A673 (cell line): ENCODE measurements around the gene VAPB. TPM values are rescaled to one million over a fixed set of nuclear protein-coding genes. Genes with fewer than 3 reads are reported as not detected.

Source experiments
- BruUV-seq: library from RNA; stranded (reverse); fragments of 400-500 nt; replicated peaks from 2 replicates; lab custom pipeline; 2021; lab: Mats Ljungman, UMichigan
- CTCF ChIA-PET: fragments of 300-600 bp; sonication (Branson Sonifier 250); formaldehyde crosslinking; loops from one replicate; lab custom pipeline; 2022; ENCODE audit warnings: antibody characterized with exemption; lab: Charles Lee
- POLR2A ChIA-PET: fragments of 300-600 bp; sonication (Branson Sonifier 250); formaldehyde crosslinking; loops from one replicate; lab custom pipeline; 2022; ENCODE audit warnings: antibody characterized with exemption; ENCODE audit not compliant: low non-redundant PET; lab: Charles Lee
- DNase-seq: peaks from one replicate; pipeline ENCODE4 v3.0.0-alpha.2; 2015; ENCODE audit warnings: low spot score
- H3K27ac ChIP-seq: fragments of 200-600 bp; sonication (generic); 2 replicates; pipeline ENCODE4 v1.5.1; 2016; ENCODE audit warnings: mixed run types, low read depth, mild to moderate bottlenecking, mixed read lengths, antibody characterized with exemption, low read length; ENCODE audit not compliant: poor library complexity, severe bottlenecking
- H3K27me3 ChIP-seq: fragments of 200-600 bp; sonication (generic); replicated peaks from 2 replicates; pipeline ENCODE4 v1.6.1; 2017; ENCODE audit warnings: mixed run types, low read depth, mild to moderate bottlenecking, mixed read lengths, antibody characterized with exemption, low read length; ENCODE audit not compliant: insufficient read depth, poor library complexity
- H3K36me3 ChIP-seq: fragments of 200-600 bp; sonication (generic); 2 replicates; pipeline ENCODE4 v1.6.1; 2016; ENCODE audit warnings: mixed run types, mild to moderate bottlenecking, mixed read lengths, antibody characterized with exemption, low read length; ENCODE audit not compliant: insufficient read depth, poor library complexity, severe bottlenecking
- H3K4me1 ChIP-seq: fragments of 200-600 bp; sonication (generic); 2 replicates; pipeline ENCODE4 v1.6.1; 2017; ENCODE audit warnings: mixed run types, mild to moderate bottlenecking, mixed read lengths, antibody characterized with exemption, low read length; ENCODE audit not compliant: insufficient read depth, poor library complexity, severe bottlenecking
- H3K4me3 ChIP-seq: fragments of 200-600 bp; sonication (generic); 2 replicates; pipeline ENCODE4 v1.5.1; 2016; ENCODE audit warnings: low read depth, mixed run types, mild to moderate bottlenecking, mixed read lengths, low read length; ENCODE audit not compliant: poor library complexity, severe bottlenecking
- H3K9me3 ChIP-seq: fragments of 200-600 bp; sonication (generic); 2 replicates; pipeline ENCODE4 v1.6.1; 2016; ENCODE audit warnings: mixed run types, low read depth, mild to moderate bottlenecking, mixed read lengths, antibody characterized with exemption, low read length; ENCODE audit not compliant: poor library complexity, severe bottlenecking
- EZH2 ChIP-seq: fragments of 200-600 bp; sonication (generic); IDR thresholded peaks from 2 replicates; pipeline ENCODE4 v1.6.1; 2017; ENCODE audit warnings: borderline replicate concordance, low read depth, mild to moderate bottlenecking, mixed read lengths, antibody characterized with exemption, low read length; ENCODE audit not compliant: poor library complexity, severe bottlenecking
- intact Hi-C: fragments of 100-400 bp; cut with micrococcal nuclease; formaldehyde crosslinking; loops from one replicate; pipeline ENCODE4 v1.10.0; 2022; ENCODE audit not compliant: unreplicated experiment
- total RNA-seq: library from RNA; stranded (reverse); gene quantifications from 2 replicates; pipeline ENCODE4 v1.2.3, GENCODE V29; 2021
- TF ChIP-seq, protein P1 (sequence below): fragments of 300-800, 200-600 bp; sonication (generic); conservative IDR thresholded peaks from 2 replicates; pipeline ENCODE4 v1.5.1; 2017; ENCODE audit warnings: low read depth, mild to moderate bottlenecking, antibody characterized with exemption, low read length, moderate library complexity, mixed read lengths

Gene VAPB
- total RNA-seq, 1 experiment from 2014 or later, result 60.9 TPM

DNA sequence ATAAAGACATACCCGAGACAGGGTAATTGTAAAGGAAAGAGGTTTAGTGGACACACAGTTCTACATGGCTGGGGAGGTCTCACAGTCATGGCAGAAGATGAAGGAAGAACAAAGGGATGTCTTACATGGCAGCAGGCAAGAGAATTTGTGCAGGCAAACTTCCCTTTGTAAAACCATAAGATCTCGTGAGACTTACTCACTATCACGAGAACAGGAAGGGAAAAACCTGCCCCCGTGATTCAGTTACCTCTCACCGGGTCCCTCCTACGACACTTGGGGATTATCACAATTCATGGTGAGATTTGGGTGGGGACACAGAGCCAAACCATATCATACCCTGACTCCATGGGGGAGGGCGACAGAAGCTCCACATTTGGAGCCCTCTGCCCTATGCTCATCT lies 7.4 kb upstream of the VAPB start:
- H3K4me3 ChIP-seq, result no peak overlapping the region
- no peaks in the 10 kb centered on the region for H3K36me3 ChIP-seq
- no peaks in the 10 kb centered on the region for H3K9me3 ChIP-seq
- H3K27me3 ChIP-seq, result no peaks in the 10 kb centered on the region
- H3K27ac ChIP-seq, result no peak overlapping the region
- TF ChIP-seq EZH2, result no peak
- TF ChIP-seq, protein P1, sequence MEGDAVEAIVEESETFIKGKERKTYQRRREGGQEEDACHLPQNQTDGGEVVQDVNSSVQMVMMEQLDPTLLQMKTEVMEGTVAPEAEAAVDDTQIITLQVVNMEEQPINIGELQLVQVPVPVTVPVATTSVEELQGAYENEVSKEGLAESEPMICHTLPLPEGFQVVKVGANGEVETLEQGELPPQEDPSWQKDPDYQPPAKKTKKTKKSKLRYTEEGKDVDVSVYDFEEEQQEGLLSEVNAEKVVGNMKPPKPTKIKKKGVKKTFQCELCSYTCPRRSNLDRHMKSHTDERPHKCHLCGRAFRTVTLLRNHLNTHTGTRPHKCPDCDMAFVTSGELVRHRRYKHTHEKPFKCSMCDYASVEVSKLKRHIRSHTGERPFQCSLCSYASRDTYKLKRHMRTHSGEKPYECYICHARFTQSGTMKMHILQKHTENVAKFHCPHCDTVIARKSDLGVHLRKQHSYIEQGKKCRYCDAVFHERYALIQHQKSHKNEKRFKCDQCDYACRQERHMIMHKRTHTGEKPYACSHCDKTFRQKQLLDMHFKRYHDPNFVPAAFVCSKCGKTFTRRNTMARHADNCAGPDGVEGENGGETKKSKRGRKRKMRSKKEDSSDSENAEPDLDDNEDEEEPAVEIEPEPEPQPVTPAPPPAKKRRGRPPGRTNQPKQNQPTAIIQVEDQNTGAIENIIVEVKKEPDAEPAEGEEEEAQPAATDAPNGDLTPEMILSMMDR, result no peak
- no TSS peak for BruUV-seq
- DNase-seq, result no peak
- ChIA-PET POLR2A (no interaction called here), CTCF (no interaction called here)
- H3K4me1 ChIP-seq, result no peaks in the 10 kb centered on the region
- intact Hi-C loops, result no loop called here

DNA sequence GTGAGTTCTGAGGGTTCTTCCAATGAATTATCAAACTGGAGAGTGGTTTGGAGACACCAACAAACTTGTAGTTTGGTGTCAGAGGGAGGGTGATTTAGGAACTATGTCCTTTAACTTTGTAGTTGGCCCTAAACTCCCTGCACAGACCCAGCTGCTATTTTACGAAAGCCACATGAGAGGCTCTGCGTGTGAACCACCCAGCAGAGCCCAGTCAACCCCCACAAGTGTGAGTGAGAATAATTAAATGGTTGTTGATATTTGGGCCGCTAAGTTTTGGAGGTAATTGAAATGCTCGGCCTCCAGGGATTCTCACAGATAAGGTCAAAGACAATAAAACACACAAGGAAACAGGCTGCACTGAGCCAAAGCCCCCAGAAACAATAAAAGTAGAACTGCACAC lies 6.9 kb upstream of the VAPB start:
- Histone ChIP-seq H3K36me3 (no peaks in the 10 kb centered on the region), H3K27me3 (no peaks in the 10 kb centered on the region), H3K4me1 (no peaks in the 10 kb centered on the region), H3K4me3 (no peak overlapping the region), H3K27ac (no peak overlapping the region), H3K9me3 (no peaks in the 10 kb centered on the region)
- no peak for TF ChIP-seq EZH2
- TF ChIP-seq, protein P1, result no peak
- POLR2A ChIA-PET, result no interaction called here
- no TSS peak for BruUV-seq
- CTCF ChIA-PET, result no interaction called here
- DNase-seq, result no peak
- intact Hi-C loops, result no loop called here

DNA sequence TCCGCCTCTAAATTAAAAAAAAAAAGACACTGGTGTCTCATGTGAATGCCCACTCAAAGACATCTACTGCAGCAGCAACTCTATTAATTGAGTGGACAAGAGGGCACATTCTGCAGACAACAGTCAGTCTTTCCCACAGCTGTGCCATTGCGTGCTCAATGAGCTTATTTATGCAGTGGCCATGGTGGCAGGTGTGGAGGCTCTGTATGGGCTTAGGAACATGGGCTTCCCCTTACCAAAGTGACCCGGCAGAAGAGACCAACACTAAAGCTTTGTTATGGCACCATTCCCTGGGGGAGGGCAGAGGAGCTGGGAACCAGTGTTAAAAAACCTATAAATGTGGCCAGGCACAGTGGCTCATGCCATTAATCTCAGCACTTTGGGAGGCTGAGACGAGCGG lies 4.2 kb upstream of the VAPB start:
- BruUV-seq, result no TSS peak

More for the DNA sequence above, 4.2 kb upstream of the VAPB start:
- no peak overlapping the region for H3K4me3 ChIP-seq
- DNase-seq, result no peak
- CTCF ChIA-PET, result interaction anchor here (0.6 kb wide), 1 partner anchor 56 kb away, joined by 4 read pairs; no protein-coding TSS in a partner anchor
- intact Hi-C loops, result no loop called here
- no peaks in the 10 kb centered on the region for H3K9me3 ChIP-seq
- H3K27me3 ChIP-seq, result no peaks in the 10 kb centered on the region
- no peak overlapping the region for H3K27ac ChIP-seq
- peaks cover under 1% of the 10 kb centered on the region for H3K4me1 ChIP-seq
- TF ChIP-seq, protein P1, result no peak
- no peak for TF ChIP-seq EZH2
- POLR2A ChIA-PET, result no interaction called here
- H3K36me3 ChIP-seq, result no peaks in the 10 kb centered on the region
